Measurements from ENCODE around the gene IFI6.
"Not testable (repeated sequence)": the region's sequence is repeated elsewhere in the genome, so short reads cannot be mapped to it uniquely, and the experiment has no call there.

The IFI6 gene

GRCh38 chr1:27622828-27623227 lies 49.2 kb downstream of the IFI6 start:
- H2BK120ac ChIP-seq (ENCODE audit: low read depth, low read length), result no peak overlapping the region
- no peak overlapping the region for H3K27ac ChIP-seq (ENCODE audit: low read length, poor library complexity, severe bottlenecking)
- H3K4me2 ChIP-seq (ENCODE audit: low read length, poor library complexity, severe bottlenecking), result no peak overlapping the region
- H2AFZ ChIP-seq (ENCODE audit: low read depth, low read length), result no peak overlapping the region
- H3K18ac ChIP-seq (ENCODE audit: low read depth in 1 of 2, low read length in 2 of 2), result no peak overlapping the region
- H2BK5ac ChIP-seq (ENCODE audit: low read depth, low read length, poor library complexity, severe bottlenecking), result no peak overlapping the region
- no peak overlapping the region for H3K4me3 ChIP-seq (ENCODE audit: insufficient read depth in 1 of 2, low read depth in 1 of 2, low read length in 2 of 2)
- no peaks in the 10 kb centered on the region for H3K36me3 ChIP-seq (ENCODE audit: control insufficient read depth in 1 of 2, insufficient read depth in 2 of 2, low read depth in 1 of 2, low read length in 2 of 2)
- DNase-seq, result no peak
- no peak overlapping the region for H4K8ac ChIP-seq (ENCODE audit: low read length)
- no peak overlapping the region for H2BK12ac ChIP-seq (ENCODE audit: low read length in 2 of 2)
- no peaks in the 10 kb centered on the region for H3K9me3 ChIP-seq (ENCODE audit: control insufficient read depth, low read length)
- H2BK15ac ChIP-seq (ENCODE audit: low read depth, poor library complexity, severe bottlenecking), result no peak overlapping the region
- no peak overlapping the region for H3K14ac ChIP-seq (ENCODE audit: low read length in 2 of 2)
- no peaks in the 10 kb centered on the region for H3K79me1 ChIP-seq (replicated peaks; ENCODE audit: low read length, poor library complexity, severe bottlenecking)
- H2AK5ac ChIP-seq (ENCODE audit: low read length, severe bottlenecking), result no peak overlapping the region
- H3K27me3 ChIP-seq (ENCODE audit: control insufficient read depth in 1 of 2, insufficient read depth in 1 of 2, low read length in 2 of 2), result peaks cover 0 to 6% of the 10 kb centered on the region in 2 experiments
- H3K23ac ChIP-seq (ENCODE audit: low read length in 2 of 2), result no peak overlapping the region
- H3K9ac ChIP-seq (ENCODE audit: low read length), result no peak overlapping the region
- 93% methylated on average over 4 of the region's 4 CpGs for WGBS
- H3K4me1 ChIP-seq (ENCODE audit: control insufficient read depth, insufficient read depth, low read depth, low read length), result peaks cover 3% of the 10 kb centered on the region
- H3K4ac ChIP-seq (ENCODE audit: low read depth in 1 of 2, low read length in 2 of 2), result no peak overlapping the region
- no peak overlapping the region for H4K91ac ChIP-seq (ENCODE audit: low read length)

GRCh38 chr1:27621051-27621920 lies 50.7 kb downstream of the IFI6 start:
- no peak overlapping the region for H3K4me2 ChIP-seq (ENCODE audit: low read length, poor library complexity, severe bottlenecking)
- H4K8ac ChIP-seq (ENCODE audit: low read length), result no peak overlapping the region
- H4K91ac ChIP-seq (ENCODE audit: low read length), result peak overlapping the region; percentile 46
- H3K79me1 ChIP-seq (replicated peaks; ENCODE audit: low read length, poor library complexity, severe bottlenecking), result no peaks in the 10 kb centered on the region
- H3K9ac ChIP-seq (ENCODE audit: low read length), result no peak overlapping the region
- no peak overlapping the region for H3K23ac ChIP-seq (ENCODE audit: low read length in 2 of 2)
- H2AFZ ChIP-seq (ENCODE audit: low read depth, low read length), result no peak overlapping the region
- H3K14ac ChIP-seq (ENCODE audit: low read length in 2 of 2), result no peak overlapping the region
- no peaks in the 10 kb centered on the region for H3K36me3 ChIP-seq (ENCODE audit: control insufficient read depth in 1 of 2, insufficient read depth in 2 of 2, low read depth in 1 of 2, low read length in 2 of 2)
- H3K4me1 ChIP-seq (ENCODE audit: control insufficient read depth, insufficient read depth, low read depth, low read length), result peaks cover 3% of the 10 kb centered on the region
- no peak overlapping the region for H2BK15ac ChIP-seq (ENCODE audit: low read depth, poor library complexity, severe bottlenecking)
- no peak overlapping the region for H2AK5ac ChIP-seq (ENCODE audit: low read length, severe bottlenecking)
- WGBS, result 79% methylated on average over 5 of the region's 7 CpGs
- no peak overlapping the region for H3K27ac ChIP-seq (ENCODE audit: low read length, poor library complexity, severe bottlenecking)
- H2BK5ac ChIP-seq (ENCODE audit: low read depth, low read length, poor library complexity, severe bottlenecking), result no peak overlapping the region
- peaks cover 6% of the 10 kb centered on the region in 2 experiments for H3K27me3 ChIP-seq (ENCODE audit: control insufficient read depth in 1 of 2, insufficient read depth in 1 of 2, low read length in 2 of 2)
- H3K9me3 ChIP-seq (ENCODE audit: control insufficient read depth, low read length), result no peaks in the 10 kb centered on the region
- no peak overlapping the region for H3K18ac ChIP-seq (ENCODE audit: low read depth in 1 of 2, low read length in 2 of 2)
- H3K4me3 ChIP-seq (ENCODE audit: insufficient read depth in 1 of 2, low read depth in 1 of 2, low read length in 2 of 2), result no peak overlapping the region
- no peak overlapping the region for H2BK12ac ChIP-seq (ENCODE audit: low read length in 2 of 2)
- DNase-seq, result no peak
- no peak overlapping the region for H3K4ac ChIP-seq (ENCODE audit: low read depth in 1 of 2, low read length in 2 of 2)
- H2BK120ac ChIP-seq (ENCODE audit: low read depth, low read length), result no peak overlapping the region

- H2BK5ac ChIP-seq (ENCODE audit: low read depth, low read length, poor library complexity, severe bottlenecking); H3K4me2 ChIP-seq (ENCODE audit: low read length, poor library complexity, severe bottlenecking); DNase-seq; H4K91ac ChIP-seq (ENCODE audit: low read length); H3K18ac ChIP-seq (ENCODE audit: low read depth in 1 of 2, low read length in 2 of 2); H4K8ac ChIP-seq (ENCODE audit: low read length); H3K9ac ChIP-seq (ENCODE audit: low read length); H2AFZ ChIP-seq (ENCODE audit: low read depth, low read length); H2BK12ac ChIP-seq (ENCODE audit: low read length in 2 of 2); H3K4me1 ChIP-seq (ENCODE audit: control insufficient read depth, insufficient read depth, low read depth, low read length); H3K14ac ChIP-seq (ENCODE audit: low read length in 2 of 2); H2AK5ac ChIP-seq (ENCODE audit: low read length, severe bottlenecking); H3K79me1 ChIP-seq (replicated peaks; ENCODE audit: low read length, poor library complexity, severe bottlenecking); H2BK15ac ChIP-seq (ENCODE audit: low read depth, poor library complexity, severe bottlenecking); H3K23ac ChIP-seq (ENCODE audit: low read length in 2 of 2); H3K9me3 ChIP-seq (ENCODE audit: control insufficient read depth, low read length); H2BK120ac ChIP-seq (ENCODE audit: low read depth, low read length); H3K4ac ChIP-seq (ENCODE audit: low read depth in 1 of 2, low read length in 2 of 2); H3K4me3 ChIP-seq (ENCODE audit: insufficient read depth in 1 of 2, low read depth in 1 of 2, low read length in 2 of 2); H3K36me3 ChIP-seq (ENCODE audit: control insufficient read depth in 1 of 2, insufficient read depth in 2 of 2, low read depth in 1 of 2, low read length in 2 of 2); H3K27ac ChIP-seq (ENCODE audit: low read length, poor library complexity, severe bottlenecking): not testable (repeated sequence)
- H3K27me3 ChIP-seq (ENCODE audit: control insufficient read depth in 1 of 2, insufficient read depth in 1 of 2, low read length in 2 of 2), result peaks cover 15 to 16% of the 10 kb centered on the region in 2 experiments
- WGBS, result 96% methylated on average over 7 of the region's 7 CpGs
These were observed 52.1 kb downstream of the IFI6 start for GRCh38 chr1:27619782-27620438.

- Histone ChIP-seq H3K79me1 (replicated peaks; ENCODE audit: low read length, poor library complexity, severe bottlenecking) (no peaks in the 10 kb centered on the region), H3K4ac (ENCODE audit: low read depth in 1 of 2, low read length in 2 of 2) (no peak overlapping the region), H3K14ac (ENCODE audit: low read length in 2 of 2) (peak overlapping the region in 1 of 2 experiments; percentile 70), H3K4me2 (ENCODE audit: low read length, poor library complexity, severe bottlenecking) (no peak overlapping the region), H2BK15ac (ENCODE audit: low read depth, poor library complexity, severe bottlenecking) (no peak overlapping the region), H3K4me1 (ENCODE audit: control insufficient read depth, insufficient read depth, low read depth, low read length) (peaks cover 5% of the 10 kb centered on the region), H3K36me3 (ENCODE audit: control insufficient read depth in 1 of 2, insufficient read depth in 2 of 2, low read depth in 1 of 2, low read length in 2 of 2) (no peaks in the 10 kb centered on the region), H2BK12ac (ENCODE audit: low read length in 2 of 2) (no peak overlapping the region), H2AFZ (ENCODE audit: low read depth, low read length) (no peak overlapping the region), H2BK5ac (ENCODE audit: low read depth, low read length, poor library complexity, severe bottlenecking) (no peak overlapping the region), H3K9me3 (ENCODE audit: control insufficient read depth, low read length) (no peaks in the 10 kb centered on the region), H3K27me3 (ENCODE audit: control insufficient read depth in 1 of 2, insufficient read depth in 1 of 2, low read length in 2 of 2) (peaks cover 26 to 28% of the 10 kb centered on the region in 2 experiments), H4K91ac (ENCODE audit: low read length) (no peak overlapping the region), H2BK120ac (ENCODE audit: low read depth, low read length) (no peak overlapping the region), H3K27ac (ENCODE audit: low read length, poor library complexity, severe bottlenecking) (no peak overlapping the region), H3K4me3 (ENCODE audit: insufficient read depth in 1 of 2, low read depth in 1 of 2, low read length in 2 of 2) (no peak overlapping the region), H3K23ac (ENCODE audit: low read length in 2 of 2) (no peak overlapping the region), H4K8ac (ENCODE audit: low read length) (no peak overlapping the region), H3K18ac (ENCODE audit: low read depth in 1 of 2, low read length in 2 of 2) (no peak overlapping the region), H2AK5ac (ENCODE audit: low read length, severe bottlenecking) (no peak overlapping the region), H3K9ac (ENCODE audit: low read length) (no peak overlapping the region)
- DNase-seq, result no peak
- WGBS, result 83% methylated on average over 14 of the region's 14 CpGs
These were observed 53.5 kb downstream of the IFI6 start for GRCh38 chr1:27618341-27619082.

All from mesenchymal stem cell (in vitro differentiated cells and primary cell).